NCI-H748 (cell line): Measurements from ENCODE around the gene ALG8.
A peak's percentile ranks its signal among the peaks of the same experiment; 100 is the strongest.

Source experiments
- DNase-seq: peaks from one replicate; lab custom pipeline; 2025; ENCODE audit not compliant: unreplicated experiment; lab: John Stamatoyannopoulos, UW

Gene ALG8

DNA sequence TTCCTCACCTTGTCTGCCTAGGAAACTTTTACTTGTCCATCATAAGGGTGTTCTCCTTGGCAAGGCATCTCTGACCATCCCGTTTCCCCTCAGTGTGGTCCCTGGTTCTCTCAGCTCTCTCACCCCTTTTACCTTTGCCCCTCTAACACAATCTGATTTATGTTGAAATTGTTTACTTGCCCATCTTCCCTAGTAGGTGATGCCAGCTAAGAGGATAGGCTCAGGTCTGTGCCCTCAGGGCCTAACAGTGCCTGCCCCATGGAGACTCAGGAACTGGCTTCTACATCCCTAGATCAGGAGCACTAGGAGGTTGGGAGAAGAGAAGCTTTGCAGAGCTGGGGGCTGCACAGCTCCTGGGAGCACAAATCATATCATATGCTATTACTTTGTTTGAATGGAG, 21.1 kb upstream of the ALG8 start:
- DNase-seq = no peak

- DNase-seq = no peak
Observed at GRCh38 chr11:78158987-78159652, 19.7 kb upstream of the ALG8 start.

GRCh38 chr11:78156127-78156844, 16.9 kb upstream of the ALG8 start:
- DNase-seq = no peak

- no peak for DNase-seq
Observed at GRCh38 chr11:78151804-78152203, 12.4 kb upstream of the ALG8 start.

DNA sequence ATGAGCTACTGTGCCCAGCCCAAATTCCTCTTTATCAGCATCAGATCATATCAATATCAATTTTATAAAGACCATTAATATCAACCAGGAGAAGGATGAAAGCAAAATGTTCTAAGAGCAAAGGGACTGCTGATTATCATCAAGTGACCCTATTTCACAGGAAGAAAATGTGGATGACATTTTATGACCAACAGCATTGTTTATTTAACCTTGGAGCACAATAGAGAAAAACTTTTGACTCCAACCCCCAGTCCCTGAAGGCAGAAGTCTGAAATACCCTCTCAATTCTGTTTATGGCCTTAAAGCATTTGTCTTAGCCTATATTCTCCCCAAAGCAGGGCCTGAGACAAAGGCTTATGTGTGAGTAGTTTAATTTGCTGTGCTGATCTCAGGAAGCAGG, 11.3 kb upstream of the ALG8 start:
- DNase-seq = no peak

- DNase-seq = no peak
Observed at GRCh38 chr11:78150346-78150745, 10.9 kb upstream of the ALG8 start.

DNA sequence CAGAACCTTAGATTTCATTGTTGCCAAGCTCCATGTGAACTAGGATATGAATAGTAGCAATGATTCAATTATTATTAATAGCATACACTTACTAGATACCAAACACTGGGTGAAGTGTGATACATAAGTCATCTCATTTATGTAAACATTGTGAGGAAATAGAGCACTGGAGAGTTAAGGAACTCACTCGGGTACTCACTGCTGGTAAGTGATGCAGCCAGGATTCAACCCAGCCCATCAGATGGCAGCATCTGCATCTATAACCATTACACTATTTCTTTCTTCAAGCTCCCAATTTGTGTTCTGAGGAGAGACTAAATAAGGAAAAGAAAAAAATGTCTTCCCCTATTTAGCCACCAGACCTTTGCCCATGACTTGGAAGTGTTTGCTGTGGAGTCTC, 10.2 kb upstream of the ALG8 start:
- no peak for DNase-seq

DNA sequence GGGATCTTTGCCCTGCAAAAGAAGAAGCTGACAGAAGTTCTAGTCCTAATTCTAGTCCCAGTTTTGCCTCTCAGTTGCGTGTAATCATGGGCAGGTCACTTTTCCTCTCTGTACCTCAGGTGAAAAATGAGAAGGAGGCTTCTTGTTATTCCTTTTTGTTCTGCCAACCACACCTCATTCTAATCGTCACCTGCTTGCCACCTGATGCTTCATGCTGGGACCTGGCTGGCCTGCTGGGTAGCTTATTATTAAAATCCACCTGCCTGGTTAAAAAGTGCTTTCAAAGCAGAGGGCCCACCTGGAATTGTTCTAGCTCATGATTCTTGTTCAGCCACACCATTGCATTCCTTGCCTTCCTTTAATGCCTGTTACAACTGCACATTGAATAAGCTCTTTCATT, 8.4 kb upstream of the ALG8 start:
- peak; percentile 88 for DNase-seq

GRCh38 chr11:78145511-78146025, 6.1 kb upstream of the ALG8 start:
- DNase-seq = no peak

DNA sequence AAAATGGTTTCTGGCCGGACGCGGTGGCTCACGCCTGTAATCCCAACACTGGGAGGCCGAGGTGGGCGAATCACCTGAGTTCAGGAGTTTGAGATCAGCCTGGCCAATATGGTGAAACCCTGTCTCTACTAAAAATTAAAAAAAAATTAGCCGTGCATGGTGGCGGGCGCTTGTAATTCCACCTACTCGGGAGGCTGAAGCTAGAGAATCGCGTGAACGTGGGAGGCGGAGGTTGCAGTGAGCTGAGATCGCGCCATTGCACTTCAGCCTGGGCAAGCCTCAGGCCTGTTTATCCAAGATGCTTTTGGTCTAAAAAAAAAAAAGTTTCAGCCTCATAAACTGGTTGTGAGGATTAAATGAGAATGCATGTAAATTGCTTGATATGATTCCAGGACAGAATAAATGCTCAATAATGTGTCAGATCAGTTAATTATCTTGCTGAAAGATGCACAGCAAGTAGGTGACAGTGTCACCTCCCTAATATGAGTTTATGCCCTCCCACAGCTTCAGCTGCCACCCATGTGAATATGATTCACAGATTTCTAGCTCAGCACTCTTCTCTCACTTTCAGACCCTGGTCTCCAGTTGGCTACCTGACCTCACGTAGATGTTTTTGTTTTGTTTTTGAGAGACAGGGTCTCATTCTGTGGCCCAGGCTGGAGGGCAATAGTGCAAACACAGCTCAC, 1.1 kb upstream of the ALG8 start:
- DNase-seq = no peak

GRCh38 chr11:78138694-78139421, 568 bp downstream of the ALG8 start:
- peak; percentile 35 for DNase-seq

GRCh38 chr11:78138291-78138690, 1.1 kb downstream of the ALG8 start:
- DNase-seq = no peak

DNA sequence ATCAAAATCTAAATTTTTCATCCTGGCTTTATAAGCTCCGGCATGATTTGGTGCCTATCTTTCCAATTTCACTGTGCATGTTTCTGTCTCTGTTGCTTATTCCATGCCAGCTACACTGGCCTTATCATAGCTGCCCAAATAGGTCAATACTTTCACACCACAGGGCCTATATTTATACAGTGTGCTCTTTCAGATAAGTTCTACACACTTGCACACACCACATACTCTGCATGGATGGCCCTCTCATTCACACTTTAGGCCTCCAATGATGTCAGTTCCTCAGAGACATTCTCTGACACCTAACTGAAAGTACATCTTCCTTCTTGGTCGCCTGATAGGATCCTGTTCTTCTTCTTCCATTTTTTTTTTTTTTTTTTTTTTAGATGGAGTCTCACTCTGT, 7.0 kb downstream of the ALG8 start:
- no peak for DNase-seq

GRCh38 chr11:78131956-78132355, 7.5 kb downstream of the ALG8 start:
- no peak for DNase-seq

DNA sequence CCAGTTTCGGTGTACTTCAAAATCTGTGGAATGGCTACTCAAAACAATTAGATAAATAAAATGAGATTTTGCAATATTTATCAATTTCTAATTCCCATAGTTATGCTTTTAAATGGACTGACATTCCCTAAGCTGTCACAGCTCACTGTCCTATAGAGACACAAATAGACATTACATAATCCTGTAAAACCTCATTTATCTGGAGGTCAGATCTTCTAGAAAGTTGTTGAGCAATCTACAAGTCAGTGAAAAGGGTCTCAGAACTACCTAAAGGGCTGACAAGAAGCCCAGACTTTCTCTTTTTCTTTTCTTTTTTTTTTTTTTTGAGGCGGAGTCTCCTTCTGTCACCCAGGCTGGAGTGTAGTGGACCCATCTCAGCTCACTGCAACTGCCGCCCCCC, 12.0 kb downstream of the ALG8 start:
- no peak for DNase-seq

DNA sequence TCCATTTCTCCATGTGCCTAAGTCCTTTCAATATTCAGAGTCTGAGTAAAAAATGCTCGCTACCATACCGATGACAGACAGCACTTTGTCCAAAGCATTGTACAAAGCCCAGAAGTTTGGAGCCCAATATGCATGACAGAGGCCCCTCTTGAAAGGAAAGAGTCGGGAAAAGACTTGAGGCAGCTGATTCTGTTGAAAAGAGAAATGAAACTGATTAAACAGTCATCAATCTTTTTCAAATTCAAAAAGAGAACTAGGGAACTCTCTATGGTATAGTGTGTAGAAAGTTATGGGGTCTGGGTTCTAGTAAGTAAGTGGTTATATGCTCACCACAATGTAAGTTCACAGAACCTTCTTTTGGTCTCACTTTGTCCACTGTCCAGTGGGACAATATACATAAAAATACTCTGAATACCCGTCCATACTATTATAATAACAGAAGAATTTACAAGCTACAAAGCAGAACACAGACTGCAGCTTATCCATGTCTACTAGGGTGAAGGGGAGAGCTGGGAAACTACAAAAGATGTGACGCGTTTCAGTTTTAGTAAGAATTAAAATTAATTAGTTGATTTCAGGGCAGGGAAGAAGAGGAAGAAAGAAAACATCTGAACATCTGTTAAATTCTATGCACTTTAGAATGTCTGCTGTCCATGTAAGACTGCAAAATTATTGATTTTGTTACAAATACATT, 26.7 kb downstream of the ALG8 start:
- DNase-seq = no peak

GRCh38 chr11:78111298-78111697, 28.1 kb downstream of the ALG8 start:
- no peak for DNase-seq

DNA sequence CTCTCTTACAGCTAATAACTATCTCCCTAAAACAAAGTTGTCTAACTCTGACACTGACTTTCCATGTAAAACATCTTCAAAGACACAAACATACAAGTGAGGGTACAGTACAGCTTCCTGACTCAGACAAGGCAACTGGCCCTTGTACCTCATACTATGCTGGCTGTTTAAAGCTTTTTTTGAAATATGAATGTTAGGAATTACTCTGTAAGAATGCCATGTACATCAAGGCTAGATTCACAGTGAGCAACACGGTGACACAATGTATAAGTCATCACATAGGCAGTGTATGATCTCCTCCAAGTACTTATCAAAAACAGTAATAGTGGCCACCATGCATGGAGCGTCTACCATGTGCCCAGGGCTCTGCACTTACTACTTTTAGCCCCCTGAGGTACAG, 28.6 kb downstream of the ALG8 start:
- DNase-seq = no peak

DNA sequence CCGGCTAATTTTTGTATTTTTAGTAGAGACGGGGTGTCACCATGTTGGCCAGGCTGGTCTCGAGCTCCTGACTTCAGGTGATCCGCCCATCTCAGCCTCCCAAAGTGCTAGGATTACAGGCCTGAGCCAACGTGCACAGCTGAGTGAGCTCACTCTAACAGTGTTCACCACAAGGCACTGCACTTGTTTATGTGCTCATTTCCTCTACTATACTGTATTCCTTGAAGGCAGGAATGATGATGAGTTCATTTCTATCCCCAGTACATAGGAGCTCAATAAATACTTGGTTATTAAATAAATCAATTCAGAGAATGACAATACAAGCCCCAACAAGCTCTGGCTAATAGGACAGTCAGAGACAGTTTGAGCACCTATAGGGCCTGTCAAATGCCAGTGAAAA, 29.1 kb downstream of the ALG8 start:
- no peak for DNase-seq

GRCh38 chr11:78109081-78110015, 30.1 kb downstream of the ALG8 start:
- no peak for DNase-seq
